GM21390 (cell line): ENCODE data around the gene AGAP1.
"Not testable (repeated sequence)": the region's sequence is repeated elsewhere in the genome, so short reads cannot be mapped to it uniquely, and the experiment has no call there.

Source experiments
- ATAC-seq: cut with Tn5 transposase; IDR thresholded peaks from one replicate; pipeline ENCODE4 v1.9.1; 2021; ENCODE audit not compliant: unreplicated experiment

AGAP1 gene

GRCh38 chr2:235928751-235929370 lies 435.0 kb downstream of the AGAP1 start:
- ATAC-seq, result no peak

GRCh38 chr2:235930701-235931100 lies 436.9 kb downstream of the AGAP1 start:
- ATAC-seq, result no peak

- no peak for ATAC-seq
Measured at GRCh38 chr2:235931676-235932075, 437.8 kb downstream of the AGAP1 start.

GRCh38 chr2:235934059-235934773 lies 440.4 kb downstream of the AGAP1 start:
- no peak for ATAC-seq

GRCh38 chr2:235934774-235935484 lies 441.1 kb downstream of the AGAP1 start:
- no peak for ATAC-seq

- ATAC-seq, result no peak
Measured at GRCh38 chr2:235935773-235936172, 441.9 kb downstream of the AGAP1 start.

GRCh38 chr2:235936493-235936892 lies 442.6 kb downstream of the AGAP1 start:
- no peak for ATAC-seq

- ATAC-seq, result no peak
Measured at GRCh38 chr2:235937087-235937486, 443.2 kb downstream of the AGAP1 start.

- no peak for ATAC-seq
Measured at GRCh38 chr2:235937526-235937925, 443.7 kb downstream of the AGAP1 start.

- no peak for ATAC-seq
Measured at GRCh38 chr2:235937936-235938335, 444.1 kb downstream of the AGAP1 start.

- ATAC-seq, result no peak
Measured at GRCh38 chr2:235938611-235939010, 444.8 kb downstream of the AGAP1 start.

GRCh38 chr2:235939471-235939870 lies 445.6 kb downstream of the AGAP1 start:
- ATAC-seq, result no peak

- no peak for ATAC-seq
Measured at GRCh38 chr2:235940330-235940729, 446.5 kb downstream of the AGAP1 start.

- no peak for ATAC-seq
Measured at GRCh38 chr2:235944591-235944990, 450.7 kb downstream of the AGAP1 start.

- ATAC-seq, result no peak
Measured at GRCh38 chr2:235945608-235946140, 451.8 kb downstream of the AGAP1 start.

GRCh38 chr2:235946590-235946989 lies 452.7 kb downstream of the AGAP1 start:
- ATAC-seq, result no peak

- not testable (repeated sequence) for ATAC-seq
Measured at GRCh38 chr2:235947055-235947454, 453.2 kb downstream of the AGAP1 start.

- ATAC-seq, result no peak
Measured at GRCh38 chr2:235949567-235950472, 456.0 kb downstream of the AGAP1 start.

- ATAC-seq, result no peak
Measured at GRCh38 chr2:235950473-235950809, 456.6 kb downstream of the AGAP1 start.

GRCh38 chr2:235951493-235951892 lies 457.6 kb downstream of the AGAP1 start:
- no peak for ATAC-seq

GRCh38 chr2:235951982-235952381 lies 458.1 kb downstream of the AGAP1 start:
- ATAC-seq, result no peak
